Mammary epithelial cell (primary cell): ENCODE results near the gene LRRC14B.
"Not testable (repeated sequence)": the region's sequence is repeated elsewhere in the genome, so short reads cannot be mapped to it uniquely, and the experiment has no call there.

Experiments
- EZH2 ChIP-seq: IDR thresholded peaks from 2 replicates; pipeline ENCODE4 v1.6.1; 2012; ENCODE audit warnings: low read length, inconsistent platforms, borderline replicate concordance
- TF ChIP-seq, protein P1 (sequence below), 2 donors: IDR thresholded peaks in 1 of 2; conservative IDR thresholded peaks in 1 of 2; 2 replicates each; pipeline ENCODE4 v1.5.1; 2011 to 2012; ENCODE audit warnings: inconsistent platforms in 2 of 2, low read length in 2 of 2, mild to moderate bottlenecking in 2 of 2, control low read depth in 1 of 2, low read depth in 1 of 2; ENCODE audit not compliant: insufficient read depth in 1 of 2; ENCODE audit errors: extremely low read depth in 1 of 2

DNA sequence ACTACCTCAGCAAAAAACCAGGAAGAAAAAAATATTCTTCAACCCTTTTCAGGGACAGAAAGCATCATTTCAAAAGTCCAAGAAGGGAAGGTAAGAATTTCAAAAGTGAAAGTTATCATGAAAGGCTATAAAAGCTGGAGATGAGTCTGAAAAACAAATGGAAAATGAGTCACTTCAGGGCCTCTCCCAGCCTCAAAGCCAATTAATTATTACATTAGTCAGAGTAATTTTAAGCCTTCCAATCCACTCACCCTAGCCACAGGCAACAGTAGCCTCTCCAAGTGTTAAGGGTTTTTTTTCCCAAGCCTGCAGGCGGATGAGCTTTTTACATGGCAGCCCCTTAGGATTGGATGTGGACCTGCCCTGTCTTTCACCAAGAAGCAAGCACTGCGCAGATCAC is 24.0 kb downstream of the LRRC14B start:
- TF ChIP-seq, protein P1, sequence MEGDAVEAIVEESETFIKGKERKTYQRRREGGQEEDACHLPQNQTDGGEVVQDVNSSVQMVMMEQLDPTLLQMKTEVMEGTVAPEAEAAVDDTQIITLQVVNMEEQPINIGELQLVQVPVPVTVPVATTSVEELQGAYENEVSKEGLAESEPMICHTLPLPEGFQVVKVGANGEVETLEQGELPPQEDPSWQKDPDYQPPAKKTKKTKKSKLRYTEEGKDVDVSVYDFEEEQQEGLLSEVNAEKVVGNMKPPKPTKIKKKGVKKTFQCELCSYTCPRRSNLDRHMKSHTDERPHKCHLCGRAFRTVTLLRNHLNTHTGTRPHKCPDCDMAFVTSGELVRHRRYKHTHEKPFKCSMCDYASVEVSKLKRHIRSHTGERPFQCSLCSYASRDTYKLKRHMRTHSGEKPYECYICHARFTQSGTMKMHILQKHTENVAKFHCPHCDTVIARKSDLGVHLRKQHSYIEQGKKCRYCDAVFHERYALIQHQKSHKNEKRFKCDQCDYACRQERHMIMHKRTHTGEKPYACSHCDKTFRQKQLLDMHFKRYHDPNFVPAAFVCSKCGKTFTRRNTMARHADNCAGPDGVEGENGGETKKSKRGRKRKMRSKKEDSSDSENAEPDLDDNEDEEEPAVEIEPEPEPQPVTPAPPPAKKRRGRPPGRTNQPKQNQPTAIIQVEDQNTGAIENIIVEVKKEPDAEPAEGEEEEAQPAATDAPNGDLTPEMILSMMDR (conservative IDR thresholded peaks at IDR 0.05 in 1 of 2, IDR thresholded peaks at IDR 0.05 in 1 of 2; ENCODE audit: extremely low read depth in 1 of 2, insufficient read depth in 1 of 2, low read depth in 1 of 2, low read length in 2 of 2) = not testable (repeated sequence)
- not testable (repeated sequence) for TF ChIP-seq EZH2
